Stimulated activated CD8-positive, alpha-beta memory T cell treated with anti-CD3 and anti-CD28 coated beads, Interleukin-15, amount 100 ng/mL, for 4 hours (primary cell): ENCODE data around the gene RNF144A.
"Not testable (repeated sequence)": the region's sequence is repeated elsewhere in the genome, so short reads cannot be mapped to it uniquely, and the experiment has no call there.

Experiments
- DNase-seq, 2 donors: peaks; one replicate each; pipeline ENCODE4 v3.0.0-alpha.2; 2020; ENCODE audit warnings: low read depth in 2 of 2

RNF144A gene

DNA sequence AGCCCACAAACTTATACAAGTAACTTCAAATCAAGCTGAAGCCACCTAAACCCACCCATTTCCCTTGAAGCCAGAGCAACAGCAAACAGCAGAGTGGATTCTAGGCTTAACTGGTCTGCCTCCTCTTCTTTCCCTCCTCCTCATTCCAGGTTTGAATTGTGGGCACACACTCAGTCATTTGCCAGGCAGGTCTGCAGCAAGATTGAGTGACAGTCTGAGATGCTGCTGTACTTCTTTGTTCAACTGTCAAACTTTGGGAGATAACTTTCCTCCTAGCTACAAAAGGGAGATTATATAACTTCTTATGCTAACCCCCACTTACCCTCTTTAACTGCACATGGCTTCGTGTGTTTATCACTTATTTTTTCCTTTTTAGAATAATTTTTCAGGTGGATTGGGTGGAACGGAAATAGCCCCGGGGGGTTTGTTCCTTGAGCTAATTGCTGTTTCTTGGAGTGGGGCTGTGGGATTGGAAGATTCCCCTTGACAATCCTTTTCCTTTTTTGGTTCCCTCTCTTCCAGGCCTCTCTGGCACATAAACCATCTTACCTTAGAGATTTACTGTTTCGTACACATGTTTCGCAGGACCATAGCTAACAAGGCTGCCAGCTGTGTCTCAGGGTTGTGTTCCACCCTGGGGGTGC is 55.0 kb downstream of the RNF144A start:
- DNase-seq = no peak

DNA sequence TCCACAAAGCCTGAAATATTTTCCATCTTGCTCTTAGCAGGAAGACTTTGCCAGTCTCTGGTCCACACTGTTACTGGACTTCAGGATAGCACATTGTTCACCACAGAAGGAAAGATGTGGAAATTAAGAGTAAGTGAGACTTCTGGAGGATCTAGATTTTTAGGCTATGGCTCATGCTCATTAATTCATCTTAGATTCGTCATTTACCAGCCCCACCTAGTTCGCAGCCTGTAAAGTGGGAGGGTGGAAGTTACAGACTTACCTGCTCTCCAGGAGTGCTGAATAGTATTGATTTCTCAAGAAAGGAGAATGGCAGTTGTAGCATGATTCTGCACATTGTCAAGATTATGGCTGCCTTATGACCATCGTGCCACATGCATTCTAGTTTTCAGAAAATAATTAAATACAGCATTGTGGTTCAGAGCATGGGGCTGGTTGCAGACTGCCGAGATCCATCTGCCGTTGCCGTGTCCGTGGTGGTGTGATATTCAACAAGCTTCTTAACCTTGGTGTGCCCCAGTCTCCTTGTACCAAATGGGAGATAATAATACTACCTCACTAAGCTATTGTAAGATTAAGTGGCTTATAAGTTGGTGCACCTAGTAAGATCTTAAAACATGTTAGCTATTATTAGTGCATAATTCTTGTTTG is 56.8 kb downstream of the RNF144A start:
- DNase-seq = no peak

DNA sequence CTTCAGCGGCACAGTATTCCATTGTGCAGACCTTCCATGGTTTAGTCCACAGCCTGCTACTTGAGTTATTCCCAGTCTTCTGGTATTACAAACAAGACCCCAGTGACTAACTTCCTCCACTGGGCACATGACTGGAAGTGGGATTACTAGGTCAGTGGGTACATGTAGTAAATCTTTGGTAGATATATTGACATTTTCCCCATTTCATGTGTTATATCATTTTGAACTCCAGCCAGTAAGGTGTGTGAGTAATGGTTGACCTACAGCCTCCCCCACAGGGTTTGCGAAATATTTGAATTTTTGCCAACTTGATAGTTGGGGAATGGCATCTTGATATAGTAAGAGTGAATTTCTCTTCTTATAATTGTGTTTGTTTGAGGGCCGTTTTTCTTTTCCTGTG is 58.8 kb downstream of the RNF144A start:
- no peak for DNase-seq

DNA sequence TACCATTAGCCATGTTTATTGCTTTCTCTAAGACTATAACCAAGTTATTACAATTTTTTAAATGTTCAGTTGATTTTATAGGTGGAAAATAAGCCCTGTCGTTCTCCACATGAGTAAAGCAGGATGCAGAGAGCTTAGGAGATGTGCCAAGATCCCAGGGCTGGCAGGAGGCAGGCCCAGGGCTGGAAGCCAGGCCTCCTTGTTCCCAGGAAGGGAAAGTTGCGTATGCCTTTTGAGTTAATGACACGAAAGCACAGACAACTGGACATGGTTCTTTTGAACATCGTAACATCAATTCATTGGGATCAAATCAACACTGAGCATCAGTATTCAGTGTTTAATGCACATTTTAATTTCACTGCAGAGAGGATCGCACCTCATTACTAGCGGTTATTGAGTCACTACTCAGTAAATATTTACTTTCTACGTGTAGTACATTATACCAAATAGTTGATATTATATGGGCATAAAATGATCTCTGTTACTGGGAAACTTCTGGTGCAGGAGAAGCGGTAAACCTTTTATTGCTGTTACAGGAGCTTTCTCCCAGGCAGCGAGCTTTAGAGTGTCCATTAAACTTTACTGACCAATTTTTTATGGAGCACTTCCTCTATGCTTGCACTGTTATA is 60.0 kb downstream of the RNF144A start:
- DNase-seq = no peak

DNA sequence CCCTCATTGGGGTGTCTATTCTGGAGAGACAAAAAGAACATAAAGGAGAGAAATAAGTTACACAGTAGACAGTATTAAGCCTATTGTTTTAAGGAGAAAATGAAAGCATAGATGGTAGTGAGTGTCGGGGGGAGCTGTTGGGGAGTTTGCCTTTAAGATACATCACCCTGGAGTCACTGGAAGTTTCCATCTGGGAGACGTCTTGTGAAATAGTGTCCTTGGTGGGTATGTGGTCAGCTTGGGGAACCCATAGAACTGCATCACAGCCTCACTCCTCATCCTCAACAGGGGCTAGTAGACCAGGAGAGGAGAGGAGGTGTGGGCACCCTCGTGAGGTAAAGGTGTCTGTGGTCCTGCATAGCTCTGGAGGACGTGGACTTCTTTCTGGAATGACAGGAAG is 60.6 kb downstream of the RNF144A start:
- DNase-seq = no peak

DNA sequence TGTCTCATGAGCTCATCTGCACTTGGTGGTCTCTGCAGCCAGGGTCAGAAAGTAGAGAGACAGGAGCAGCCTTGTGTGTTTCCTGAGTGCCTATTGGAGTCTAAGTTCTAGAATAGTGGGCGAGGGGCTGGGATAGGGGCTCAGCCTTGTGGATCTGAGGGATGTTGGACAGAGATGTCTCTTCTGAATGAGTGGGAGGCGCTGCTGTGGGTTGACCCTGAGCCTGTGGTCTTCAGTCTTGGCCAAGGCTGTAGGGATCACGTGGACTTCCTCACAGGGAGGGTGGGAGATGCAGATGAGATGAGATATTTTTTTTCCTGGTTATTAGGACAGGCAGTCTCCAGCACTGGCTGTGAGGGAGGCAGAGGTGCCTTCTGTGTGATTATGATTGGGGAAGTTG is 61.8 kb downstream of the RNF144A start:
- DNase-seq = no peak

DNA sequence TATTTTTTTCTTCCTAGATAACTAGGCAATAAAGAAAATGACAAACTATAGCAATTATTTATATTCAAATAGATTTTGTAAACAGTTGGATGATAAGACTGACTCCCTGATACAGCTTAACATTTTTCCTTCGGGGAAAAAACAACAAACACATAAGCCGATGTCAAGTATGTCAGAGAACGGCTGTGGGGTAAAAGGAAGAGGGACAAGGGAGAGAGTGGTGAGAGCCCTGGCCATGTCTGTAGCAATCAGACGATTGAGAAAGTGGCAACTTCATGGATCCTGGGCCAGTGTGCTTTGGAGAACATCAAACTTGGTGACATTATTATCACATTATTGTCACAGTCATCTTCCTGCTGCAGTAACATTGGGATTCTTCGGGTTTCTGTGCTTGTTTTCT is 65.2 kb downstream of the RNF144A start:
- no peak for DNase-seq

DNA sequence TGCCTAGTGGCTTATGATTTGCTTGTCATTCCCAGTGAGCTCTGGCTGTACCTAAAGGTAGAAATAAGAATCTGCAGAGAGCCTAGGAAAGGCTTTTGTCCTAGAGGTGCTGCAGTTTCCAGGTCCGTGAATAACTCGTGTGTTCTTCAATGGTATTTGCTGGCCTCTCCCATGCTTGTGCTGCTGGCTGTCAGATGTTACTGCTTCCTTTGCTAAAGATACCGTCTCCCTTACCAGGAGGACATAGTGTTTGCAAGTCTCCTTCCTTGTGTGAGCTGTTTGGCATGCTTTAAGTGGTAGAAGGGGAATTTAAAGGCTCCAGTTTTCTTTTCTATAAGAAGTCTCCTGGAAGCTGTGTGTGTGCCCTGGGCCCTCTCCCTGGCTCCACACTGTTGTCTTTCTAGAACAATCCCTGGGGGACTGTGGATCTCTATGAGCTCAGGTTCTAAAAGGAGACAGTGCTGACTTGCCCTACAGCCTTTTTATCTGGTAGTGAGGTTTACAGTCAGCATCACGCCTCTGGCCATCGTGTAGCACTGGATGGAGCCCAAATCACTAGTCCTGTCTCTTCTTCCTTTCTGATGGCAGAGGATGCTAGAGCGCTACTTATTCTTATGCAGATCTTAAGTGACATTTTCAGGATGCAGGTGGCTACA is 65.8 kb downstream of the RNF144A start:
- no peak for DNase-seq

DNA sequence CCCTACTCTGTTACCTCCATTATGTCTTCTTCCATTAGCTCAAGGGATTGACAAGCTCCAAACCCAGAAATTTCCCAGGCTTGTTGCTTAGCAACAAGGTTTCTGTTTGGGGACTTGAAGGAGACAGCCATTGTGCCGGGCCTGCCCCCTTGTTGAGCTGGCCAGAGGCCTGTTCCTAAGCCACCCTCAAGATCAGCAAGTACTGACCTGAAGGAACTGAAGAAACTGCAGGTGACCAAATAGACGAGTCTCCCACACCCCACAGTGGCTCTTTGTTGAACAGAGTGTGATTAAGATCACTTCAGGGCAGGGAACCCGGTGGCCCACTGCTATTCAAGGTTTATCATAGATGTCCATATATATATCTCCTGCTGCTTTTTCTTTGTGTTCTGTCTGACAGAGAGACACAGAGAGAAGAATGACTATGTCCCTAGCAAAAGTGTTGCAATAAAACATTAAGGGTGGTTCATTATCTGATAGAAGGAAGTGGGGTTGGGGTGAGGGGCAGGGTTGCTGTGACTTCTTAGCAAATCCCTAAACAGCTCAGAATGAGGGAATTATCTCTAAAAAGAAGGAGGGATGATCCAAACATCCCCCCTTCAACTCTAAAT is 69.2 kb downstream of the RNF144A start:
- DNase-seq = no peak

DNA sequence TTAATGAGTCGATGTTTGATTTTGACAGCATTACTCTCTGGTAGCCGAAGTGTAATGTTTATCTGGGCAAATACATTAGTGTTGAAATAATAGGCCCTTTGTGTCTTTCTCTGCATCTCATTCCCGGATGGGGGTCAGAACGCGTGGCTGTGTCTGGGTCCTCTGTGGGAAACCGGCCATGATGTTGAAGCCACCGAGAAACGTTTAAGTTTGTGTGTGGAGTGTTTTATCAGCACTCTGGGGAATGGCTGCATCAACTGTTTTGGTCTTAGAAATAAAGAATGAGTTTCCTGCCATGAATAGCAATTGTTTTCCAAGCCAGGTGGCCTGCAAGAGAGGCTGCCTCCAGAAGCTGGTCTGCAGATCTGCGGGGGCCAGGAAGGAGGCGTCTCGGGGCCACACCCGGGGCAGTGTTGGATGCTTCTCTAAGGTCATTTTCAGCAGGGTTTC is 69.7 kb downstream of the RNF144A start:
- DNase-seq = no peak

DNA sequence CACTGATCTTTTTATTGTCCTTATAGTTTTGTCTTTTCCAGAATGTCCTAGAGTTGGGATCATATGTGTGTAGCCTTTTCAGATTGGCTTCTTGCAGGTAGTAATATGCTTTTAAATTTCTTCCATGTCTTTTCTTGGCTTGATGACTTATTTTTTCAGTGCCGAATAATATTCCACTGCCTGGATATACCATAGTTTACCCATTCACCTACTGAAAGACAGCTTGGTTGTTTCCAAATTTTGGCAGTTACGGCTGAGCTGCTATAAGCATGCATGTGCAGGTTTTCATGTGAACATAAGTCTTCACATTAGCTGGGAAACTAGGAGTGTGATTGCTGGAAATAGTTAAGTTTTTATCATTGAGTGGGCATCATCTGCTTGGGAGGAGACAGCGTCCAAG is 73.7 kb downstream of the RNF144A start:
- DNase-seq = no peak

DNA sequence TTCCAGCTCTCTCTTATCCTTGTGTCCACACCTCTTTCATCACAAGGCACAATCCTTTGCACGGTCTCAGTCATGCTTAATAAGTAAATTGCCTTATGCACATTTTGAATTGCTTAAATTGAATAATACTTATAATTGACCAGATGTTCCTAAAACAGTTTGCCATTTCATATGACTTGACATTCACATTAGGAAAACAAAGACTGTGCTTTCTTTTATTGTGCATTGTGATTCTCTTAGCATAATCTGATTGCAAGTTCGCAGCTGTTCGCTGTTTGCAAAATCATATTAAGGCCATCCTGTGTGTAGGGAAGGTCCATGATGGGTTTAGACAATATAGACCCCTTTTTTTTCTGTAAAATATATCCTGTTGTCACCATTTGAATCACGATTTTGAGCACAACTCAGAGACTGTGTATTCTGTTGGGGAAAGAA is 75.6 kb downstream of the RNF144A start:
- DNase-seq = no peak

DNA sequence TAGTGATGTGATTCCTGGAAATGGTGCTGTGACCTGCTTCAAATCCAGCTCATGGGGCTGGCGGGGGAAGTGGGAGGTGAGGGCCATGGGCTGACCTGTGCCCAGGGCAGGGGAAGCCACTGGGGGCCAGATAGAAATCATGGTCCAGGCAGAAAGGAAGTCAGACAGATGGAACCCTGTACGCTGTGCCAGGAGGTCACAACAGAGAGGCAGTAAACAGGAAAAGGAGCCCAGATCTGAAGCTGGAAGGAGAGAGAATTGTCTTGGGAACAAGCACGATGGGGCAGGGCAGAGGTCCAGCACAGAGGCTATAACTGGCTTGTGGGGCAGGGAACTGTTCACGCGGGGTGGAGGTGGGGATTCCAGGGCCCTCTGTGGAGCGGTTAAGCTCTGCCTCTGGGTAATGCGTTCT is 76.0 kb downstream of the RNF144A start:
- DNase-seq = no peak

DNA sequence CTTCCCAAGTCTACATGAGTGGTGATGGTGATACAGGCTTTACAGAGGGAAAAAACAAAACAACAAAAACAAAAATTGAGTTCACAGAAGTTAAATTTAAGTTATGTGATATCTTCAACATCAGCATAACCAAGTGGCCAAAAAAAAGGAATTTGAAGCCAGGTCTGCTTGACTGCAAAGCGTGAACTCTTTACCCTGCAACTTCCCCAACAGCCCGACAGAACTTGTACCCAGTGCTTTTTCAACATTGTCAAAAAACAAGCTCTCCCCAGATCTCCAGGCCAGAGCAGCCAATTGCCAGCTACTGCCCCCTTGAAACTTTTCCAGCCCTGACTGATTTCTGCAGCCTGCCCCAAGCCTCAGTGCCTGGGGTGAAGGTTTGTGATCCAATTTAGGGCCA is 76.7 kb downstream of the RNF144A start:
- no peak for DNase-seq

DNA sequence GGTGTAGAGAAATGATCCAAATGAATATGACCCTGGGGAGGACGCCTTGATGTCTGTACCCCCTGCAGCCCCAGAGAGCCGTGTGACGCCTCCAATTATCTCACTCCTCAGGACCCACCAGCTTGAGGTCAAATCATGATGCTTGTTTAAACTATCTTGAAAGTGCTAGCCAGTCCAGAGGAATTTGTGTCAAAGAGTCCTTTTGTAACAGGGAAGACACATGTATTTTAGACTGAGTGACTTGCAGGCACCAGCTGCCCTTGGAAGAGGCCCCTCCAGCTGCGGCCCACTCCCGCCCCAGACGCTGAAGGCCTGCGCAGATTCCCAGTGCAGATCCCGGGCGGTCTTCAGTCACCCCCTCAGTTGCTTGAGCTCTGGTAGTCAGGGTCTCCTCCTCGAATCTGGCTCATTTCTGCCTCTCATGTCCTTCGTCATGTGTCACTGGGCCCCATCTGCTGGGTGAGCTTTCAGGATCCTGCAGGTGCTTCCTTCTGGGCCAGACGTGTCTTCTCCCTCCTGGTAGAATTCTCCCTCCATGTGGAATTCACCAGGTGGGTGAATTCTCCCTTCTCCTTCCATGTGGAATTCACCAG is 77.4 kb downstream of the RNF144A start:
- no peak for DNase-seq

DNA sequence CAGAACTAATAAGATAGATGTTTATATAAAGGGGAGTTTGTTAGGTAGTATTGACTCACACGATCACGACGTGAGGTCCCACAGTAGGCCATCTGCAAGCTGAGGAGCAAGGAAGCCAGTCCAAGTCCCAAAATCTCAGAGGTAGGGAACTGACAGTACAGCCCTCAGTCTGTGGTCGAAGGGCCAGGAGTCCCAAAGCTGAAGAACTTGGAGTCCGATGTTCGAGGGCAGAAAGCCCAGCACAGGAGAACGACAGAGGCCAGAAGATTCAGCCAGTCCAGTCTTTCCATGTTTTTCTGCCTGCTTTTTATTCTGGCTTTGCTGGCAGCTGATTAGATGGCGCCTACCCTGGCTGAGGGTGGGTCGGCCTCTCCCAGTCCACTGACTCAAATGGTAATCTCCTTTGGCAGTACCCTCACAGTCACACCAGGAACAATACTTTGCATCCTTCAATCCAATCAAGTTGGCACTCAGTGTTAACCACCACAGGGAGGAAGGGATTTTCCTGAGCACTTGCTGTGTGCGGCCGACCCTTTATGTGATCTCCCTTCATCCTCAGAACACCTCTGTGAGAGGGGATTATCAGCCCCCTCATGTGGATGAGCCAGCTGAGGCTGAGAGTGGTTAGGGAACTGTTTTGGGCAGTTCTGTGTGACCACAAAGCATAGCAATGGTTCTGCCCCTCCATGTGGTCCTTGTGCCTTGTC is 78.3 kb downstream of the RNF144A start:
- no peak for DNase-seq

DNA sequence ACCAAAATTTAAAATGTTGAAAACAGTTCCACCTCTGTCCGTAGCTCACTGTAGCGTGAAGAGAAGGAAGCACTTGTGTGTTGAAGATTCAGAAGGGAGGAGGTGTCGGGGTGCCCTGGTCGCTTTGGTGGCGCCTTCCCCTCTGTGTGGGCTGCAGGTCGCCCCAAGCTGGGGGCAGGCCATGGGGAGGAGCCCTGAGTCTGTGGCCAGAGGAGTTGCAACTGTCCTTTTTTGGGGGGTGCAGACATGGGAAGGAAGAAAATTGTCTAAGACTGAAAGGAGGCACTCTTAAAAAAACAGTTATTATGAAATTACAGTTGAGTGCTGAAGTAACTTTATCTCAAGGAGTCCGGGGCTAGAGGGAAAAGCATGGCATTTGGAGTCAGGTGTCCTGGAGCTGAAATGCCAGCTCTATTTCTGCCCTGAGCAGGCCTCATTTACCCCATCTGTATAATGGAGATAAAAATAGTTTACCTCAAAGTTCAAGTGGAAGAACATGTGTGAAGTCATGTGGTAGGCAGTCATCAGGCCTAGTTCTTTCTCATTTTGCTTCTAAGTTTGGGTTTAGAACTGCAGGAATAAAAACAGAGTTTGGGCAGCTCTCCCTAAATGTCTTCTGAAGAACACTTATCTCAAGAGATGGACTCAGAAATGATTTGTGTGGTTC is 82.1 kb downstream of the RNF144A start:
- no peak for DNase-seq

DNA sequence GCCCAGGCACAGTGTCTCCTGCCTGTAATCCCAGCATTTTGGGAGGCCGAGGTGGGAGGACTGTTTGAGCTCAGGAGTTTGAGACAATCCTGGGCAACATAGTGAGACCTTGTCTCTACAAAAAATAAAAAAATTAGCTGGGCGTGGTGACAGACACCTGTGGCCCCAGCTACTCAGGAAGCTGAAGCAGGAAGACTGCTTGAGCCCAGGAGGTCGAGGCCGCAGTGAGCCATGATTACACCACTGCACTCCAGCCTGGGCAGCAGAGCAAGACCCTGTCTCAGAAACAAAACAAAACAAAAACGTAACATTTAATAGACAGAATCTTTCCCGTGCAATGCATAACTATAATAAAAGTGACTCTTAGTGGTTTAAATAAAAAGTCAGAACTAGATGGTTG is 84.2 kb downstream of the RNF144A start:
- not testable (repeated sequence) for DNase-seq

DNA sequence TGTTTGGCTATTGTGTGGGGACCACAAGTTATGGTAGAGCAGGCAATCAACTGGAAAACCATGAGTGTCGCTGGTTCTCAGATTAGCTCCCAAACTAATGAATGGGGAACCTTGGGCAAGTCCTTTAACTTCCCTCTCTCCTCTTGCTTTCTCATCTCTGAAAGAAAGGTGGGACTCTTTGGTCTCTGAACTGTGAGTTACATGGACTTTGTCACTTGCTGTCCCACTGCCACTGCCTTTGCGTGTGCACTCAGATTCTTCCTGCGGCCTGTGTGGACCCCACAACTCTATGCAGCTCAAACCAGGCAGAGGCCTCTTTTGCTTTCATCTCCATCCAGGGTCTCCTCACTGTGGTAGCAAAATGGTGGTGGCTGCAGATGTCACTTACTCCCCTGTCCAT is 86.7 kb downstream of the RNF144A start:
- no peak for DNase-seq

DNA sequence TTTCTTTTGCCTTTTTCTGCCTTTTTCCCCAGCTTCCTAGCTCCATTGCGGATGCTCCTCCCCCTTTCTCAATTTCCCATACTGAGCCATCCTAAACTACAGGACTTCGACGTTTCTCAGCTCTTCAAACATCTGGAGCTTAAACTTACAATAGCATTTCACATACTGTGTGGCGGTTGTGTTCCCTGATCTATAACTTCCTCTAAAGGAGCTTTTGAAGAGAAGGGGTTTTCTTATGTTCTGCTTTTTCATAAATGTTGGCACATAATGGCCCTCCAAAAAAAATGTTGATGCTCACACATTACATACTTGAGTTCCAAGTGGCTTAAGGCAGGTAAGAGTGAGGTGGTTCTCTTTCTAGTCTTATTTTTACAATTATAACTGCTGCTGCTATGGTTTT is 87.4 kb downstream of the RNF144A start:
- DNase-seq = no peak

DNA sequence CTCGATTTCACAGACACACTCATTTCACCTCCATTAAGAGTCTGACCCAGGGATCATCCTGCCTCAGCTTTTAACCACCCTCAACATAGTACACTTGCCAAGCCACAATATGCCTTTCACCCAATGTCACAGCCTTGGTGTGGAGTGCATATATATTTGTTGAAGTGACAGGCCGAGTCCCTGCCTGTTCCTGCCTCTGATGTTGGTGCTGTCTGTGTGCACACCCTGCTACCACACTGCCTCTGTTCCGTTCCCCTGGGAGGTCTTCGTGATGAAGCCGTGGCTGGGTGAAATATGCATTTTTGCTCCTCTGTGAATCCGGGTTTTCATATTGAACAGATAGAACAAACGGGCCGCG is 90.3 kb downstream of the RNF144A start:
- no peak for DNase-seq
